K562 (cell line): Measurements from ENCODE around the gene TCF20. TPM values are rescaled to one million over a fixed set of nuclear protein-coding genes. Genes with fewer than 3 reads are reported as not detected.

ENCODE experiments used
- ATF1 ChIP-seq, 2 experiments: fragments of 450-650 bp in 1 of 2; IDR thresholded peaks; 2 replicates each; pipeline ENCODE4 v1.6.1; 2016; ENCODE audit warnings: missing compliant biosample characterization in 1 of 2, missing genetic modification characterization in 1 of 2
- BCOR ChIP-seq: fragments of 450-650 bp; IDR thresholded peaks from 2 replicates; pipeline ENCODE4 v1.6.1; 2016
- CC2D1A ChIP-seq: fragments of 450-650 bp; IDR thresholded peaks from 2 replicates; pipeline ENCODE4 v1.6.1; 2017; ENCODE audit warnings: mild to moderate bottlenecking
- DIDO1 ChIP-seq: fragments of 450-650 bp; IDR thresholded peaks from 2 replicates; pipeline ENCODE4 v1.6.1; 2016; ENCODE audit warnings: low read depth, missing biosample characterization, missing genetic modification characterization
- FOXM1 ChIP-seq, 2 experiments: fragments of 450-650 bp in 1 of 2; sonication (generic) in 1 of 2; formaldehyde crosslinking in 1 of 2; IDR thresholded peaks; 2 replicates each; pipeline versions ENCODE4 v1.6.1 to v1.9.0; 2017 to 2022; ENCODE audit warnings: low read depth in 2 of 2, mild to moderate bottlenecking in 2 of 2, missing genetic modification reagents in 1 of 2, moderate library complexity in 1 of 2
- HDAC1 ChIP-seq, 2 experiments: fragments of 450-650 bp; IDR thresholded peaks; 2 replicates each; pipeline ENCODE4 v1.6.1; 2016 to 2017; ENCODE audit warnings: inconsistent platforms in 1 of 2, mild to moderate bottlenecking in 1 of 2, moderate library complexity in 1 of 2
- HMG20B ChIP-seq: fragments of 250-450 bp; sonication (Bioruptor Pico); IDR thresholded peaks from 2 replicates; pipeline ENCODE4 v1.5.0; 2021; ENCODE audit warnings: mild to moderate bottlenecking
- IFI16 ChIP-seq: fragments of 250-450 bp; sonication (Bioruptor Pico); IDR thresholded peaks from 2 replicates; pipeline ENCODE4 v2.1.2; 2022; ENCODE audit warnings: mild to moderate bottlenecking, inconsistent platforms
- KAT2B ChIP-seq: IDR thresholded peaks from one replicate; pipeline ENCODE4 v1.6.1; 2012; ENCODE audit warnings: low read depth, mild to moderate bottlenecking, control low read depth, inconsistent platforms, low read length, moderate library complexity
- KDM4B ChIP-seq, 2 experiments: fragments of 450-650 bp in 1 of 2; sonication (generic) in 1 of 2; IDR thresholded peaks; 2 replicates each; pipeline ENCODE4 v1.6.1; 2016 to 2017; ENCODE audit warnings: borderline replicate concordance in 2 of 2, antibody characterized with exemption in 1 of 2, low read depth in 1 of 2, mild to moderate bottlenecking in 1 of 2
- MYC ChIP-seq, 2 experiments: fragments of 250-450 bp in 1 of 2; sonication (Bioruptor Pico) in 1 of 2; IDR thresholded peaks; 2 replicates each; pipeline versions ENCODE4 v1.5.1 to v1.6.1; 2012 to 2021; ENCODE audit warnings: low read depth in 2 of 2, borderline replicate concordance in 1 of 2, improper control_type of control experiment in 1 of 2, low read length in 1 of 2, mild to moderate bottlenecking in 1 of 2, moderate library complexity in 1 of 2
- NCOA4 ChIP-seq: fragments of 450-650 bp; IDR thresholded peaks from 2 replicates; pipeline ENCODE4 v1.6.1; 2018; ENCODE audit warnings: mild to moderate bottlenecking; ENCODE audit not compliant: partially characterized antibody
- PML ChIP-seq: IDR thresholded peaks from 2 replicates; pipeline ENCODE4 v1.6.1; 2012; ENCODE audit warnings: low read length, inconsistent platforms
- RBM17 ChIP-seq: fragments of 200-400 bp; formaldehyde crosslinking; IDR thresholded peaks from 2 replicates; pipeline ENCODE4 v1.6.1; 2017; ENCODE audit warnings: low read depth, mild to moderate bottlenecking, low read length, borderline replicate concordance
- RFX1 ChIP-seq: fragments of 450-650 bp; IDR thresholded peaks from 2 replicates; pipeline ENCODE4 v1.6.1; 2016; ENCODE audit warnings: mild to moderate bottlenecking, moderate library complexity
- SMARCA5 ChIP-seq: fragments of 450-650 bp; IDR thresholded peaks from 2 replicates; pipeline ENCODE4 v1.6.1; 2016
- STAT5B ChIP-seq: fragments of 250-450 bp; sonication (Bioruptor Pico); IDR thresholded peaks from 2 replicates; pipeline ENCODE4 v1.8.0; 2021; ENCODE audit warnings: mild to moderate bottlenecking, inconsistent platforms
- WHSC1 ChIP-seq: IDR thresholded peaks from one replicate; pipeline ENCODE4 v1.6.1; 2012; ENCODE audit warnings: low read length, control low read depth, inconsistent platforms
- ZBTB11 ChIP-seq, 3 experiments: fragments of 200-800 bp in 1 of 3; fragments of 250-450 bp in 1 of 3; fragments of 450-650 bp in 1 of 3; sonication (Bioruptor Pico) in 1 of 3; sonication (Bioruptor generic) in 1 of 3; formaldehyde crosslinking in 1 of 3; IDR thresholded peaks; 2 replicates each; pipeline versions ENCODE4 v1.6.1 to v1.8.0; 2016 to 2022; ENCODE audit warnings: mild to moderate bottlenecking in 2 of 3, missing genetic modification characterization in 2 of 3, missing compliant biosample characterization in 1 of 3, moderate library complexity in 1 of 3
- ZBTB12 ChIP-seq: fragments of 250-450 bp; sonication (Bioruptor Pico); IDR thresholded peaks from 2 replicates; pipeline ENCODE4 v1.4.0; 2020
- ZBTB9 ChIP-seq: fragments of 450-650 bp; formaldehyde crosslinking; IDR thresholded peaks from 2 replicates; pipeline ENCODE4 v1.4.0; 2020; ENCODE audit warnings: mild to moderate bottlenecking, moderate library complexity
- ZNF347 ChIP-seq: fragments of 450-650 bp; formaldehyde crosslinking; IDR thresholded peaks from 2 replicates; pipeline ENCODE4 v1.4.0; 2020; ENCODE audit warnings: low read depth, mild to moderate bottlenecking, moderate library complexity
- ZNF785 ChIP-seq: fragments of 250-450 bp; sonication (Bioruptor Pico); IDR thresholded peaks from 2 replicates; pipeline ENCODE4 v1.4.0; 2020; ENCODE audit warnings: mild to moderate bottlenecking
- polyA plus RNA-seq, 8 experiments: library from polyadenylated mRNA; depleted of rRNA in 4 of 8; stranded (reverse) in 5 of 8; unstranded in 3 of 8; fragments of >200 nt; fragmentation: Nextera tagmentation in 2 of 8; fragmentation: Illumina TruSeq in 1 of 8; extraction: Ambion mirVana in 2 of 8; extraction: Trizol in 1 of 8; gene quantifications; 2 replicates each; pipeline versions ENCODE4 v1.2.1 to v1.2.3, GENCODE V29; 2011 to 2014; ENCODE audit warnings: inconsistent platforms in 1 of 8, missing spikeins in 1 of 8
- total RNA-seq, 7 experiments: library from RNA; depleted of rRNA in 6 of 7; stranded (reverse); fragments of >200 nt in 6 of 7; fragmentation: Illumina TruSeq in 2 of 7; extraction: Trizol in 2 of 7; gene quantifications; 2 replicates each; pipeline versions ENCODE4 v1.2.1 to v1.2.3, GENCODE V29; 2011 to 2021; ENCODE audit warnings: low replicate concordance in 1 of 7

TCF20 gene
- total and polyA plus RNA-seq, 9 of the 15 experiments (the other 6 are each of a cell fraction or from before 2014, with no cell fraction given) = 0.35 to 43.6 (median 17.5) TPM

GRCh38 chr22:42269432-42270175 lies 849 bp downstream of the TCF20 start (continued):
- TF ChIP-seq ZBTB11 (CRISPR knock-in tag; IDR thresholded peaks at IDR 0.05) = no peak
- TF ChIP-seq HMG20B (CRISPR knock-in tag) = no peak
- TF ChIP-seq ZBTB9 = no peak
- peak; percentile 87 for TF ChIP-seq MYC (IDR thresholded peaks at IDR 0.05; ENCODE audit: low read depth, low read length)
- no peak for TF ChIP-seq MYC (CRISPR knock-in tag; IDR thresholded peaks at IDR 0.05; ENCODE audit: borderline replicate concordance, low read depth)
- TF ChIP-seq BCOR = no peak
- 0 out of 4 replicates have a peak, but pooled peaks of 1 of the 2 experiments have one; percentile 51 for TF ChIP-seq HDAC1 (IDR thresholded peaks at IDR 0.05)
- TF ChIP-seq KDM4B (IDR thresholded peaks at IDR 0.05; ENCODE audit: borderline replicate concordance in 2 of 2, low read depth in 1 of 2) = no peak
- TF ChIP-seq WHSC1 = no peak
- TF ChIP-seq ZBTB12 (CRISPR knock-in tag) = no peak
- TF ChIP-seq CC2D1A = no peak
- no peak for TF ChIP-seq ZNF347 (CRISPR knock-in tag)
- TF ChIP-seq FOXM1 (IDR thresholded peaks at IDR 0.05; ENCODE audit: low read depth) = no peak
- no peak for TF ChIP-seq FOXM1 (CRISPR knock-in tag; IDR thresholded peaks at IDR 0.05; ENCODE audit: low read depth)
- no peak for TF ChIP-seq ZNF785 (CRISPR knock-in tag)
- no peak for TF ChIP-seq SMARCA5
- TF ChIP-seq DIDO1 (tag) = no peak
- no peak for TF ChIP-seq KAT2B
- TF ChIP-seq ATF1 (CRISPR knock-in tag; IDR thresholded peaks at IDR 0.05) = no peak
- TF ChIP-seq ATF1 (tag; IDR thresholded peaks at IDR 0.05) = no peak
- TF ChIP-seq NCOA4 = no peak
- TF ChIP-seq STAT5B (CRISPR knock-in tag) = no peak
- no peak for TF ChIP-seq RFX1
- TF ChIP-seq IFI16 = no peak
- TF ChIP-seq PML = no peak
- no peak for TF ChIP-seq RBM17
